Natural killer cell (primary cell): Measurements from ENCODE around the gene GART. TPM values are rescaled to one million over a fixed set of nuclear protein-coding genes. Genes with fewer than 3 reads are reported as not detected.

Experiments
- ATAC-seq, 3 donors: fragments of 150-1000 bp in 2 of 3; fragments of 200-7000 bp in 1 of 3; cut with Tn5 transposase; 1 replicate in 1 of 3; 2 replicates in 2 of 3; pipeline ENCODE4 v1.10.0; 2021; ENCODE audit warnings: mild to moderate bottlenecking in 2 of 3, moderate library complexity in 2 of 3
- DNase-seq, 2 donors: peaks; one replicate each; pipeline versions ENCODE4 v3.0.0 to v3.0.0-alpha.2; 2013 to 2021; ENCODE audit warnings: mixed read lengths in 1 of 2
- H3K27ac ChIP-seq: one replicate; pipeline ENCODE4 v1.5.1; 2013; ENCODE audit warnings: mild to moderate bottlenecking, low read length
- H3K27me3 ChIP-seq: one replicate; pipeline ENCODE4 v1.6.1; 2013; ENCODE audit warnings: low read length; ENCODE audit not compliant: control insufficient read depth, insufficient read depth
- H3K36me3 ChIP-seq: one replicate; pipeline ENCODE4 v1.6.1; 2013; ENCODE audit warnings: low read length; ENCODE audit not compliant: control insufficient read depth, insufficient read depth
- H3K4me1 ChIP-seq: one replicate; pipeline ENCODE4 v1.6.1; 2013; ENCODE audit warnings: low read length; ENCODE audit not compliant: control insufficient read depth, insufficient read depth
- H3K4me3 ChIP-seq: one replicate; pipeline ENCODE4 v1.5.1; 2013; ENCODE audit warnings: low read length
- H3K9me3 ChIP-seq: one replicate; pipeline ENCODE4 v1.6.1; 2013; ENCODE audit warnings: low read length; ENCODE audit not compliant: control insufficient read depth, insufficient read depth
- H3K27ac Mint-ChIP-seq, 2 donors: one replicate each; pipeline ENCODE4 v1.8.0; 2022; ENCODE audit warnings: mild to moderate bottlenecking in 2 of 2, mixed read lengths in 2 of 2, moderate library complexity in 1 of 2
- H3K27me3 Mint-ChIP-seq, 2 donors: one replicate each; pipeline ENCODE4 v1.8.0; 2022; ENCODE audit warnings: low read depth in 2 of 2, mixed read lengths in 2 of 2
- H3K36me3 Mint-ChIP-seq: one replicate; pipeline ENCODE4 v1.8.0; 2022; ENCODE audit warnings: mixed read lengths
- H3K4me1 Mint-ChIP-seq, 2 donors: one replicate each; pipeline ENCODE4 v1.8.0; 2022; ENCODE audit warnings: mixed read lengths in 2 of 2
- H3K4me3 Mint-ChIP-seq: one replicate; pipeline ENCODE4 v1.8.0; 2022; ENCODE audit warnings: mild to moderate bottlenecking, moderate library complexity, mixed read lengths
- H3K9me3 Mint-ChIP-seq, 2 donors: one replicate each; pipeline ENCODE4 v1.8.0; 2022; ENCODE audit warnings: mixed read lengths in 2 of 2
- CTCF ChIP-seq: fragments of 200-600 bp; IDR thresholded peaks from one replicate; pipeline ENCODE4 v1.8.0; 2022; ENCODE audit warnings: antibody characterized with exemption
- WGBS: methylation state at CpG from one replicate; pipeline ENCODE4 v1.1.7; 2013; ENCODE audit warnings: missing lambda C conversion rate; ENCODE audit not compliant: insufficient coverage; 5-methylcytosine and 5-hydroxymethylcytosine counted together
- intact Hi-C: fragments of 100-400 bp; cut with micrococcal nuclease; formaldehyde crosslinking; loops from one replicate; pipeline ENCODE4 v1.14.2; 2022
- total RNA-seq, 4 donors: library from RNA; stranded (reverse); fragments of 120-200 nt in 1 of 4; gene quantifications; one replicate each; pipeline versions ENCODE4 v1.2.3 to v1.2.4, GENCODE V29; 2013 to 2022

Gene GART
- total RNA-seq, 3 donors from 2014 or later (not counting 1 experiment from before 2014, with no cell fraction given): 33.4 to 53.1 (median 34.6) TPM

- TF ChIP-seq CTCF: no peak
- no peak overlapping the region for H3K27ac ChIP-seq
- Mint-ChIP-seq H3K27me3 (no peaks in the 10 kb centered on the region), H3K36me3 (peaks cover 11% of the 10 kb centered on the region), H3K9me3 (no peaks in the 10 kb centered on the region), H3K4me1 (no peaks in the 10 kb centered on the region), H3K4me3 (no peak overlapping the region), H3K27ac (no peak overlapping the region)
- no peaks in the 10 kb centered on the region for H3K27me3 ChIP-seq
- intact Hi-C loops: no loop called here
- no peaks in the 10 kb centered on the region for H3K9me3 ChIP-seq
- no peak overlapping the region for H3K4me3 ChIP-seq
- no peaks in the 10 kb centered on the region for H3K4me1 ChIP-seq
- peaks cover 40% of the 10 kb centered on the region for H3K36me3 ChIP-seq
- 86% methylated on average over 1 of the region's 5 CpGs for WGBS
- DNase-seq (no peak), ATAC-seq (no peak)
These were observed 19.5 kb downstream of the GART start for GRCh38 chr21:33522297-33522952.

GRCh38 chr21:33518899-33519298 is 23.0 kb downstream of the GART start:
- H3K27ac ChIP-seq: no peak overlapping the region
- Mint-ChIP-seq H3K27ac (no peak overlapping the region), H3K4me3 (no peak overlapping the region), H3K27me3 (no peaks in the 10 kb centered on the region), H3K36me3 (peaks cover 23% of the 10 kb centered on the region), H3K4me1 (no peaks in the 10 kb centered on the region), H3K9me3 (no peaks in the 10 kb centered on the region)
- no peak for DNase-seq
- H3K4me1 ChIP-seq: no peaks in the 10 kb centered on the region
- ATAC-seq: no peak
- peaks cover 53% of the 10 kb centered on the region for H3K36me3 ChIP-seq
- 98% methylated on average over 4 of the region's 4 CpGs for WGBS
- no peaks in the 10 kb centered on the region for H3K27me3 ChIP-seq
- H3K4me3 ChIP-seq: no peak overlapping the region
- TF ChIP-seq CTCF: no peak
- H3K9me3 ChIP-seq: no peaks in the 10 kb centered on the region
- intact Hi-C loops: no loop called here

GRCh38 chr21:33514229-33514628 is 27.7 kb downstream of the GART start:
- TF ChIP-seq CTCF: no peak
- no peak overlapping the region for H3K27ac Mint-ChIP-seq
- Histone ChIP-seq H3K27ac (no peak overlapping the region), H3K27me3 (no peaks in the 10 kb centered on the region), H3K36me3 (peaks cover 64% of the 10 kb centered on the region), H3K4me1 (no peaks in the 10 kb centered on the region), H3K4me3 (no peak overlapping the region), H3K9me3 (no peaks in the 10 kb centered on the region)
- no peaks in the 10 kb centered on the region for H3K4me1 Mint-ChIP-seq
- no peaks in the 10 kb centered on the region for H3K9me3 Mint-ChIP-seq
- ATAC-seq (no peak), DNase-seq (no peak)
- 94% methylated on average over 2 of the region's 2 CpGs for WGBS
- no peak overlapping the region for H3K4me3 Mint-ChIP-seq
- intact Hi-C loops: no loop called here
- H3K27me3 Mint-ChIP-seq: no peaks in the 10 kb centered on the region
- peaks cover 23% of the 10 kb centered on the region for H3K36me3 Mint-ChIP-seq

- no peaks in the 10 kb centered on the region for H3K4me1 ChIP-seq
- intact Hi-C loops: no loop called here
- H3K27me3 ChIP-seq: no peaks in the 10 kb centered on the region
- H3K4me1 Mint-ChIP-seq: no peaks in the 10 kb centered on the region
- no peak overlapping the region for H3K27ac Mint-ChIP-seq
- H3K36me3 ChIP-seq: peaks cover 65% of the 10 kb centered on the region
- no peaks in the 10 kb centered on the region for H3K27me3 Mint-ChIP-seq
- no peaks in the 10 kb centered on the region for H3K9me3 Mint-ChIP-seq
- H3K36me3 Mint-ChIP-seq: peaks cover 21% of the 10 kb centered on the region
- no peak overlapping the region for H3K27ac ChIP-seq
- TF ChIP-seq CTCF: no peak
- no peak overlapping the region for H3K4me3 ChIP-seq
- WGBS: 98% methylated on average over 3 of the region's 3 CpGs
- no peak for DNase-seq
- no peaks in the 10 kb centered on the region for H3K9me3 ChIP-seq
- H3K4me3 Mint-ChIP-seq: no peak overlapping the region
- ATAC-seq: no peak
These were observed 29.4 kb downstream of the GART start for GRCh38 chr21:33512481-33512880.
